Thymus (tissue), 14 donors: ENCODE results near the gene OR4N5. TPM values are rescaled to one million over a fixed set of nuclear protein-coding genes. Genes with fewer than 3 reads are reported as not detected.
"Not testable (repeated sequence)": the region's sequence is repeated elsewhere in the genome, so short reads cannot be mapped to it uniquely, and the experiment has no call there.

ENCODE experiments used
- DNase-seq, 9 donors: peaks; one replicate each; pipeline ENCODE4 v3.0.0-alpha.2; 2013; ENCODE audit warnings: low spot score in 9 of 9, low read depth in 6 of 9, missing footprints in 1 of 9
- H3K27ac ChIP-seq, 2 donors: one replicate each; pipeline ENCODE4 v1.5.1; 2013; ENCODE audit warnings: control low read depth in 1 of 2, low read depth in 1 of 2, low read length in 1 of 2, mild to moderate bottlenecking in 1 of 2, moderate library complexity in 1 of 2
- H3K27me3 ChIP-seq, 2 donors: one replicate each; pipeline ENCODE4 v1.5.1; 2013; ENCODE audit warnings: low read length in 1 of 2; ENCODE audit not compliant: control insufficient read depth in 2 of 2, insufficient read depth in 1 of 2
- H3K36me3 ChIP-seq, 2 donors: one replicate each; pipeline ENCODE4 v1.5.1; 2013; ENCODE audit warnings: low read length in 1 of 2, mild to moderate bottlenecking in 1 of 2, moderate library complexity in 1 of 2; ENCODE audit not compliant: control insufficient read depth in 2 of 2, insufficient read depth in 2 of 2
- H3K4me1 ChIP-seq, 2 donors: one replicate each; pipeline ENCODE4 v1.5.1; 2013; ENCODE audit warnings: low read length in 2 of 2; ENCODE audit not compliant: control insufficient read depth in 2 of 2, insufficient read depth in 2 of 2
- H3K4me3 ChIP-seq, 2 donors: one replicate each; pipeline ENCODE4 v1.5.1; 2013; ENCODE audit warnings: low read length in 2 of 2, control low read depth in 1 of 2, mild to moderate bottlenecking in 1 of 2
- H3K9me3 ChIP-seq, 2 donors: one replicate each; pipeline ENCODE4 v1.5.1; 2013; ENCODE audit warnings: low read length in 1 of 2, mild to moderate bottlenecking in 1 of 2; ENCODE audit not compliant: control insufficient read depth in 2 of 2, insufficient read depth in 1 of 2
- WGBS: extraction: QIAGEN DNeasy Blood & Tissue Kit; methylation state at CpG from one replicate; pipeline ENCODE4 v1.1.7; 2013; 5-methylcytosine and 5-hydroxymethylcytosine counted together
- long read RNA-seq, 10 donors: transcript quantifications; one replicate each; lab custom pipeline, GENCODE V29; 2026
- polyA plus RNA-seq: library from polyadenylated mRNA; stranded (reverse); fragments of 200-250 nt; gene quantifications from one replicate; pipeline ENCODE4 v1.2.3, GENCODE V29; 2013
- total RNA-seq: library from RNA; stranded (reverse); fragments of 120-200 nt; gene quantifications from one replicate; pipeline ENCODE4 v1.2.4, GENCODE V29; 2013
- donor health status: healthy.

The OR4N5 gene
- total RNA-seq (not detected), polyA plus RNA-seq (under 0.01 TPM)
- long read RNA-seq, donor 1 = 0 reads
- long read RNA-seq, donor 2 = 0 reads
- long read RNA-seq, donor 3 = 0 reads
- long read RNA-seq, donor 4 = 0 reads
- long read RNA-seq, donor 5 = 0 reads
- long read RNA-seq, donor 6 = 0 reads
- long read RNA-seq, donor 7 = 0 reads
- long read RNA-seq, donor 8 = 0 reads
- long read RNA-seq, donor 9 = 0 reads
- long read RNA-seq, donor 10 = 0 reads

GRCh38 chr14:20138520-20138919, at the start of gene OR4N5:
Gene OR4N5, plus strand, starts transcription at chr14:20138820. Its CDS starts 4,916 bp downstream, at chr14:20143736.
- no peak for DNase-seq
- 89% methylated on average over 2 of the region's 2 CpGs for WGBS
- no peaks in the 10 kb centered on the region for H3K4me1 ChIP-seq

GRCh38 chr14:20092050-20092449, 46.6 kb upstream of the OR4N5 start:
- Histone ChIP-seq H3K4me3 (no peak overlapping the region), H3K36me3 (no peaks in the 10 kb centered on the region), H3K4me1 (no peaks in the 10 kb centered on the region), H3K27me3 (no peaks in the 10 kb centered on the region), H3K9me3 (no peaks in the 10 kb centered on the region), H3K27ac (no peak overlapping the region)
- DNase-seq = no peak
- WGBS = 43% methylated on average over 4 of the region's 4 CpGs

More at GRCh38 chr14:20138520-20138919, at the start of gene OR4N5:
- no peaks in the 10 kb centered on the region for H3K36me3 ChIP-seq
- peaks cover 0 to under 1% of the 10 kb centered on the region in 2 donors for H3K9me3 ChIP-seq
- no peak within 1 kb of the TSS for H3K4me3 ChIP-seq
- H3K27ac ChIP-seq = no peak within 1 kb of the TSS
- H3K27me3 ChIP-seq = no peaks in the 10 kb centered on the region

- Histone ChIP-seq H3K27me3 (no peaks in the 10 kb centered on the region), H3K27ac (no peak overlapping the region), H3K4me1 (no peaks in the 10 kb centered on the region), H3K36me3 (no peaks in the 10 kb centered on the region), H3K9me3 (no peaks in the 10 kb centered on the region), H3K4me3 (no peak overlapping the region)
- WGBS = 37% methylated on average over 4 of the region's 4 CpGs
- DNase-seq = no peak
Observed at GRCh38 chr14:20093442-20093841, 45.2 kb upstream of the OR4N5 start.

- not testable (repeated sequence) for DNase-seq, H3K9me3 ChIP-seq
Observed at GRCh38 chr14:20098926-20099770, 39.5 kb upstream of the OR4N5 start.

GRCh38 chr14:20110438-20110837, 28.2 kb upstream of the OR4N5 start, which contains the start of gene OR4K17:
Gene OR4K17, plus strand, starts transcription at chr14:20110739. Its CDS starts 6,761 bp downstream, at chr14:20117500.
- H3K27ac ChIP-seq = no peak within 1 kb of the TSS
- no peaks in the 10 kb centered on the region for H3K36me3 ChIP-seq
- H3K27me3 ChIP-seq = no peaks in the 10 kb centered on the region
- no peak for DNase-seq
- 73% methylated on average over 3 of the region's 3 CpGs for WGBS
- no peaks in the 10 kb centered on the region for H3K9me3 ChIP-seq
- no peak within 1 kb of the TSS for H3K4me3 ChIP-seq
- H3K4me1 ChIP-seq = no peaks in the 10 kb centered on the region

More at GRCh38 chr14:20098926-20099770, 39.5 kb upstream of the OR4N5 start:
- WGBS = 95% methylated on average over 32 of the region's 32 CpGs
- not testable (repeated sequence) for H3K4me3 ChIP-seq, H3K4me1 ChIP-seq, H3K36me3 ChIP-seq, H3K27ac ChIP-seq, H3K27me3 ChIP-seq

- Histone ChIP-seq H3K27me3 (no peaks in the 10 kb centered on the region), H3K4me1 (no peaks in the 10 kb centered on the region), H3K4me3 (no peak overlapping the region), H3K36me3 (no peaks in the 10 kb centered on the region), H3K9me3 (no peaks in the 10 kb centered on the region), H3K27ac (no peak overlapping the region)
- WGBS = 82% methylated on average over 3 of the region's 3 CpGs
- no peak for DNase-seq
Observed at GRCh38 chr14:20112321-20112720, 26.3 kb upstream of the OR4N5 start.

- Histone ChIP-seq H3K27ac (no peak overlapping the region), H3K27me3 (no peaks in the 10 kb centered on the region)
- WGBS = 73% methylated on average over 1 of the region's 1 CpG
Observed at GRCh38 chr14:20116748-20117147, 21.9 kb upstream of the OR4N5 start.

GRCh38 chr14:20118795-20119194, 19.8 kb upstream of the OR4N5 start:
- Histone ChIP-seq H3K27me3 (no peaks in the 10 kb centered on the region), H3K4me3 (no peak overlapping the region), H3K27ac (no peak overlapping the region), H3K4me1 (no peaks in the 10 kb centered on the region), H3K9me3 (no peaks in the 10 kb centered on the region), H3K36me3 (no peaks in the 10 kb centered on the region)
- DNase-seq = no peak
- 86% methylated on average over 5 of the region's 5 CpGs for WGBS

More at GRCh38 chr14:20116748-20117147, 21.9 kb upstream of the OR4N5 start:
- Histone ChIP-seq H3K36me3 (no peaks in the 10 kb centered on the region), H3K4me1 (no peaks in the 10 kb centered on the region), H3K9me3 (no peaks in the 10 kb centered on the region), H3K4me3 (no peak overlapping the region)
- no peak for DNase-seq

- Histone ChIP-seq H3K4me3 (no peak overlapping the region), H3K27ac (no peak overlapping the region), H3K4me1 (no peaks in the 10 kb centered on the region), H3K9me3 (no peaks in the 10 kb centered on the region), H3K36me3 (no peaks in the 10 kb centered on the region), H3K27me3 (no peaks in the 10 kb centered on the region)
- DNase-seq = no peak
- 36% methylated on average over 7 of the region's 7 CpGs for WGBS
Observed at GRCh38 chr14:20143911-20144310, 5.3 kb downstream of the OR4N5 start.
